ENCODE measurements around the gene OR2T3. TPM values are rescaled to one million over a fixed set of nuclear protein-coding genes. Genes with fewer than 3 reads are reported as not detected.

Gene OR2T3
- total and polyA plus RNA-seq, 10 donors = 0.63 to 0.77 TPM; not detected in 8

- no peak overlapping the region for H3K4me3 ChIP-seq
- 88 to 92% (median 89%) methylated on average over 12 of the region's 12 CpGs for WGBS, 5 donors
- DNase-seq = no peak
These were observed 48.7 kb downstream of the OR2T3 start for GRCh38 chr1:248521856-248522255.

More at GRCh38 chr1:248521856-248522255, 48.7 kb downstream of the OR2T3 start:
- Histone ChIP-seq H3K9me3 (peaks cover 0 to 18% (median 9%) of the 10 kb centered on the region in 8 donors), H3K27ac (no peak overlapping the region), H3K27me3 (replicated peaks in 1 of 7) (no peaks in the 10 kb centered on the region), H3K4me1 (no peaks in the 10 kb centered on the region), H3K36me3 (no peaks in the 10 kb centered on the region)
- TF ChIP-seq CTCF (IDR thresholded peaks at IDR 0.05 in 8 of 11, conservative IDR thresholded peaks at IDR 0.05 in 3 of 11) (no peak), POLR2A (IDR thresholded peaks at IDR 0.05) (no peak), POLR2AphosphoS5 (IDR thresholded peaks at IDR 0.05) (no peak)
- intact Hi-C loops (cut with DNase I; ENCODE audit: low total_unique reads) = no loop called here

Other genes with a start within 250 kb of the OR2T3 start
- gene OR2M4, start 241.9 kb upstream of the OR2T3 start, total RNA-seq = not detected
- gene OR2M4, start 241.9 kb upstream of the OR2T3 start, polyA plus RNA-seq = under 1 TPM in 1 of 3 donors, not detected in 2; 0.02 TPM
- gene OR2T33, start 195.4 kb upstream of the OR2T3 start, total RNA-seq = not detected
- gene OR2T33, start 195.4 kb upstream of the OR2T3 start, polyA plus RNA-seq = not detected
- not detected for gene OR2T12, start 169.9 kb upstream of the OR2T3 start, total RNA-seq
- not detected for gene OR2T12, start 169.9 kb upstream of the OR2T3 start, polyA plus RNA-seq
- not detected for gene OR2M7, start 148.8 kb upstream of the OR2T3 start, total RNA-seq
- not detected for gene OR2M7, start 148.8 kb upstream of the OR2T3 start, polyA plus RNA-seq
- not detected for gene OR14C36, start 124.6 kb upstream of the OR2T3 start, total RNA-seq
- not detected for gene OR14C36, start 124.6 kb upstream of the OR2T3 start, polyA plus RNA-seq
- not detected for gene OR2T4, start 111.7 kb upstream of the OR2T3 start, total RNA-seq
- gene OR2T4, start 111.7 kb upstream of the OR2T3 start, polyA plus RNA-seq = not detected
- not detected for gene OR2T6, start 97.6 kb upstream of the OR2T3 start, total RNA-seq
- gene OR2T6, start 97.6 kb upstream of the OR2T3 start, polyA plus RNA-seq = not detected
- gene OR2T1, start 70.3 kb upstream of the OR2T3 start, total RNA-seq = not detected
- gene OR2T1, start 70.3 kb upstream of the OR2T3 start, polyA plus RNA-seq = not detected
- gene OR2T2, start 27.7 kb upstream of the OR2T3 start, total RNA-seq = 1 to 10 TPM in 1 of 7 donors, under 1 TPM in 6; 0.26 to 1.0 (median 0.51) TPM
- gene OR2T2, start 27.7 kb upstream of the OR2T3 start, polyA plus RNA-seq = not detected
- not detected for gene OR2T5, start 15.2 kb downstream of the OR2T3 start, total RNA-seq
- gene OR2T5, start 15.2 kb downstream of the OR2T3 start, polyA plus RNA-seq = not detected
- under 1 TPM; 0.09 to 0.85 (median 0.39) TPM for gene OR2G6, start 34.7 kb downstream of the OR2T3 start, total RNA-seq
- not detected for gene OR2G6, start 34.7 kb downstream of the OR2T3 start, polyA plus RNA-seq
- gene OR2T29, start 89.4 kb downstream of the OR2T3 start, total RNA-seq = 1 to 10 TPM in 1 of 7 donors, under 1 TPM in 6; 0.24 to 1.0 (median 0.66) TPM
- gene OR2T29, start 89.4 kb downstream of the OR2T3 start, polyA plus RNA-seq = under 1 TPM in 1 of 3 donors, not detected in 2; 0.07 TPM
- 1 to 10 TPM in 1 of 7 donors, under 1 TPM in 3, not detected in 3; 0.37 to 2.7 (median 0.81) TPM for gene OR2T34, start 101.4 kb downstream of the OR2T3 start, total RNA-seq
- not detected for gene OR2T34, start 101.4 kb downstream of the OR2T3 start, polyA plus RNA-seq
- 1 to 10 TPM in 3 of 7 donors, under 1 TPM in 3, not detected in 1; 0.12 to 2.8 (median 0.80) TPM for gene OR2T10, start 124.3 kb downstream of the OR2T3 start, total RNA-seq
- gene OR2T10, start 124.3 kb downstream of the OR2T3 start, polyA plus RNA-seq = under 1 TPM in 2 of 3 donors, not detected in 1; 0.03 to 0.20 TPM
- gene OR2T11, start 161.7 kb downstream of the OR2T3 start, total RNA-seq = 1 to 10 TPM in 4 of 7 donors, under 1 TPM in 2, not detected in 1; 0.21 to 3.6 (median 1.3) TPM
- gene OR2T11, start 161.7 kb downstream of the OR2T3 start, polyA plus RNA-seq = under 1 TPM in 2 of 3 donors, not detected in 1; 0.02 to 0.06 TPM
- gene OR2T35, start 171.9 kb downstream of the OR2T3 start, total RNA-seq = under 1 TPM in 5 of 7 donors, not detected in 2; 0.19 to 0.68 (median 0.34) TPM
- gene OR2T35, start 171.9 kb downstream of the OR2T3 start, polyA plus RNA-seq = not detected
- gene OR2T27, start 182.2 kb downstream of the OR2T3 start, total RNA-seq = not detected
- not detected for gene OR2T27, start 182.2 kb downstream of the OR2T3 start, polyA plus RNA-seq
- gene OR14I1, start 229.4 kb downstream of the OR2T3 start, total RNA-seq = not detected
- not detected for gene OR14I1, start 229.4 kb downstream of the OR2T3 start, polyA plus RNA-seq

Data from spleen (tissue), 11 donors.